Measurements from ENCODE around the gene TBC1D2B.

The TBC1D2B gene

GRCh38 chr15:78061963-78062427 lies 15.5 kb downstream of the TBC1D2B start:
- TF ChIP-seq CTCF (IDR thresholded peaks at IDR 0.05; ENCODE audit: insufficient read depth, low read depth, low read length, missing control alignments): no peak
- DNase-seq (ENCODE audit: low read depth): peak; percentile 24
- no peak overlapping the region for H3K4me3 ChIP-seq (ENCODE audit: low read length)

GRCh38 chr15:78060232-78060631 lies 17.3 kb downstream of the TBC1D2B start:
- no peak overlapping the region for H3K4me3 ChIP-seq (ENCODE audit: low read length)
- TF ChIP-seq CTCF (IDR thresholded peaks at IDR 0.05; ENCODE audit: insufficient read depth, low read depth, low read length, missing control alignments): no peak
- DNase-seq (ENCODE audit: low read depth): peak; percentile 60

GRCh38 chr15:78059110-78059839 lies 18.2 kb downstream of the TBC1D2B start:
- DNase-seq (ENCODE audit: low read depth): peak; percentile 61
- H3K4me3 ChIP-seq (ENCODE audit: low read length): no peak overlapping the region
- no peak for TF ChIP-seq CTCF (IDR thresholded peaks at IDR 0.05; ENCODE audit: insufficient read depth, low read depth, low read length, missing control alignments)

GRCh38 chr15:78058401-78058935 lies 19.0 kb downstream of the TBC1D2B start:
- DNase-seq (ENCODE audit: low read depth): no peak
- TF ChIP-seq CTCF (IDR thresholded peaks at IDR 0.05; ENCODE audit: insufficient read depth, low read depth, low read length, missing control alignments): no peak
- H3K4me3 ChIP-seq (ENCODE audit: low read length): no peak overlapping the region

- no peak for TF ChIP-seq CTCF (IDR thresholded peaks at IDR 0.05; ENCODE audit: insufficient read depth, low read depth, low read length, missing control alignments)
- DNase-seq (ENCODE audit: low read depth): no peak
- no peak overlapping the region for H3K4me3 ChIP-seq (ENCODE audit: low read length)
These were observed 19.7 kb downstream of the TBC1D2B start for GRCh38 chr15:78057803-78058202.

GRCh38 chr15:78056714-78057269 lies 20.7 kb downstream of the TBC1D2B start:
- peak; percentile 54 for DNase-seq (ENCODE audit: low read depth)
- no peak overlapping the region for H3K4me3 ChIP-seq (ENCODE audit: low read length)
- no peak for TF ChIP-seq CTCF (IDR thresholded peaks at IDR 0.05; ENCODE audit: insufficient read depth, low read depth, low read length, missing control alignments)
